GM19395 (cell line): ENCODE results near the gene CENPB.
A peak's percentile ranks its signal among the peaks of the same experiment; 100 is the strongest.
"Not testable (repeated sequence)": the region's sequence is repeated elsewhere in the genome, so short reads cannot be mapped to it uniquely, and the experiment has no call there.

Experiments used
- ATAC-seq: cut with Tn5 transposase; IDR thresholded peaks from one replicate; pipeline ENCODE4 v1.9.1; 2021; ENCODE audit warnings: mild to moderate bottlenecking, moderate library complexity; ENCODE audit not compliant: unreplicated experiment

The CENPB gene

GRCh38 chr20:3789201-3789600 is 2.7 kb upstream of the CENPB start:
- ATAC-seq, result not testable (repeated sequence)

GRCh38 chr20:3788685-3789155 is 2.2 kb upstream of the CENPB start:
- no peak for ATAC-seq

- no peak for ATAC-seq
These were observed 929 bp upstream of the CENPB start for GRCh38 chr20:3787324-3788014.

GRCh38 chr20:3786126-3786484 is 435 bp downstream of the CENPB start:
- ATAC-seq, result no peak

GRCh38 chr20:3785240-3786125 is 1.1 kb downstream of the CENPB start:
- no peak for ATAC-seq

GRCh38 chr20:3784863-3785239 is 1.7 kb downstream of the CENPB start:
- no peak for ATAC-seq

- no peak for ATAC-seq
These were observed 2.2 kb downstream of the CENPB start for GRCh38 chr20:3784216-3784853.

- ATAC-seq, result no peak
These were observed 2.9 kb downstream of the CENPB start for GRCh38 chr20:3783511-3784195.

- ATAC-seq, result no peak
These were observed 3.5 kb downstream of the CENPB start for GRCh38 chr20:3783068-3783489.

- ATAC-seq, result no peak
These were observed 3.9 kb downstream of the CENPB start for GRCh38 chr20:3782597-3782996.

- peak; percentile 61 for ATAC-seq
These were observed 5.2 kb downstream of the CENPB start, which contains the start of gene SPEF1 for GRCh38 chr20:3781153-3781910. Gene SPEF1 (minus strand): TSS chr20:3781448. CDS start chr20:3781287, 161 bp downstream.

- ATAC-seq, result no peak
These were observed 7.6 kb downstream of the CENPB start for GRCh38 chr20:3778976-3779375.

GRCh38 chr20:3777716-3778629 is 8.6 kb downstream of the CENPB start:
- no peak for ATAC-seq

- no peak for ATAC-seq
These were observed 9.2 kb downstream of the CENPB start for GRCh38 chr20:3777381-3777715.

- no peak for ATAC-seq
These were observed 11.0 kb downstream of the CENPB start for GRCh38 chr20:3775457-3776108.

- ATAC-seq, result no peak
These were observed 14.9 kb downstream of the CENPB start for GRCh38 chr20:3771552-3772058.

GRCh38 chr20:3768342-3769130 is 18.0 kb downstream of the CENPB start:
- ATAC-seq, result peak; percentile 50
